AG08395 (cell line): Measurements from ENCODE around the gene SLC9A5.
A peak's percentile ranks its signal among the peaks of the same experiment; 100 is the strongest.

Experiments
- DNase-seq: peaks from one replicate; pipeline ENCODE4 v3.0.0; 2012; ENCODE audit warnings: mixed read lengths, low spot score

The SLC9A5 gene

DNA sequence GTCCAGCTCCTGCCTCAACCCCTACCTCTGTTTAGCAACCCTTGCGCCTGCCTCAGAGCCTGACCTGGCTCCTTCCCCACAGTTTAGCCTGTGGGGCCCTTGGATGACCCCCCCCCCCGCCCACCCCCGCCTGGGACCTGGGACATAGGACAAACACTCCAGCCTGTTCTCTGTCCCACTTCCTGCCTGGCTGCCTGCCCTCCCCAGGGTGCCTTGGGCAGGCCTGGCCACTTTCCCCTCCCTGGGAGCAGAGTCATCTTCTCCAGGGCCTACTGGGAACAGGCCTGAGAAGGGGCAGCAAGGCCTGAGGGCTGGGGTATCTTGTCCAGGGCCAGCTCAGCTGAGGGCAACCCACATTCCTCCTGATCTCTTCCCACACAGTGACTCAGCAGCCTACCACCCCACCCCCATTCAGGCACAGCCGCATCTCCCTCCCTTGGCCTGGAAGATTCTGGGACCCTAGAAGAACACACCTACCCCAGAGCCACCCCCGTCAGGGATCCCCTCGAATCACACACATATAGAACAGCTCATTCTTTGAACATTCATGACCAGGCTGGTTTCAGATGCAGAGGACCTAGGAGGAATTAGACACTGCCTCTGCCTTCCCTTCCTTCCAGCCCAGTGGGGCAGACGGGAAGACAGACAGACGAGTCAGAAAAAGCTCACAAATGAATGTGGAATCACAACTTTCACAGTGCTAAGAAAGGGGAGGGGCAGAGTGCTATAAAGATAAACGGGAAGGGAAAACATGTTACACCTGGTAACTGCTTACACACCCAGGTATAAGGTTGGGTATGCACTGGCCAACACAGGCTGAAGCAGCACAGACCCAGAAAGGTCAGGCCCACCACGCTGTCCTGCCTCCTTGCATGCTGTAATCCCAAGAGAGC, 7.5 kb upstream of the SLC9A5 start:
- DNase-seq = peak; percentile 88

GRCh38 chr16:67242138-67242730, 6.5 kb upstream of the SLC9A5 start:
- no peak for DNase-seq

GRCh38 chr16:67243481-67243880, 5.3 kb upstream of the SLC9A5 start:
- no peak for DNase-seq

DNA sequence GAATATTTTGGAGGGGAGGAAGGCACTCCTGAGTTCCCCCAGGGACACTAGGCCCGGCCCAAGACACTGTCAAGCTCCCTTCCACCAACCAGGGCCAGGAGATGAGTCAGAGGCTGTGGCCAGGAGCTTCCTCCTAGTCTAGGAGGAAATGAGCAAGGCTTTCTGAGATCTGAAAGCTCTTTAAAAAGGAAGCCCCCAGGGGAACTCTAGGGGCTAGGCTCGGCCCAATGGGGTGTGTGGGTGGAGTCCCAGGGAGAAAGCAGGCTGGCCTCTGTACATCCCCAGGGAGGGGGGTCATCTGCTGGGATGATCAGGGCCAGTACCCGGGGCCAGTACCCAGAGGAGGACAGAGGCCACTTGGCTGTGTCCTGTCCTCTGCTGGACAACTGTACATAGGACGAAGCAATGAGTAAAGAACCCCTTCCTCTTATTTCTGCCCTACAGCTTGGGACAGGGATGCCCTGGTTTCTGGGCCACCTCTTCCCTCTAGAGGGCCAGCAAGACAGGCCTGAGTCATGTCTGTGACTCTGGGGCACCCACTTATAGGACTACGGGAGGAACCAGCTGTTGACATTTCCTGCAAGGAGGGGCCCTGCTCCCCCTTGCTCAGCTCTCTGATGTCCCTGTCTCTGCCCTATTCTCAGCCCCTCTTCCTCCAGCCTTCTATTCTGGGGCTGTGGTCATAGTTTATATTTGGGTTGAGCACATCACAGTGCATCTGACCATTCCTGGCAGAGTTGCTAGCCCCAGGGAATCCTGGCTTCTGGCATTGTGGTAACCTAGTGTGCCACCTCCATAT, 4.2 kb upstream of the SLC9A5 start:
- DNase-seq = peak; percentile 91

DNA sequence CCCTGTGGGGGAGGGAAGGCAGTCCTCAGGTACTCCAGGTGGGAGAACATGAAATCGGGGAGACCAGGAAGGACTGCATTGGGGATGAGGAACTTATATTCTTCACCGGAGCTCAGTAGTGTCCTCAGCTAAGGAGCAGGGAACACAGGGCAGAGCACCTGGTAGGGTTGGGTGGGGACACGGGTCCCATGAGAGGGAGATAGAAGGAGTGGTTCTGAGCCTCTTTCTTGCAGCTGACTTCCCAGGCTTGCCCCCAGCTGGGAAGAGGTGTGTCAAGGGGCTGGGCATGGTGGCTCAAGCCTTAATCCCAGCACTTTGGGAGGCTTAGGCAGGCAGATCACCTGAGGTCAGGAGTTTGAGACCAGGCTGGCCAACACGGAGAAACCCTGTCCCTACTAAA, 3.6 kb upstream of the SLC9A5 start:
- DNase-seq = no peak

GRCh38 chr16:67245674-67246080, 3.1 kb upstream of the SLC9A5 start:
- no peak for DNase-seq

DNA sequence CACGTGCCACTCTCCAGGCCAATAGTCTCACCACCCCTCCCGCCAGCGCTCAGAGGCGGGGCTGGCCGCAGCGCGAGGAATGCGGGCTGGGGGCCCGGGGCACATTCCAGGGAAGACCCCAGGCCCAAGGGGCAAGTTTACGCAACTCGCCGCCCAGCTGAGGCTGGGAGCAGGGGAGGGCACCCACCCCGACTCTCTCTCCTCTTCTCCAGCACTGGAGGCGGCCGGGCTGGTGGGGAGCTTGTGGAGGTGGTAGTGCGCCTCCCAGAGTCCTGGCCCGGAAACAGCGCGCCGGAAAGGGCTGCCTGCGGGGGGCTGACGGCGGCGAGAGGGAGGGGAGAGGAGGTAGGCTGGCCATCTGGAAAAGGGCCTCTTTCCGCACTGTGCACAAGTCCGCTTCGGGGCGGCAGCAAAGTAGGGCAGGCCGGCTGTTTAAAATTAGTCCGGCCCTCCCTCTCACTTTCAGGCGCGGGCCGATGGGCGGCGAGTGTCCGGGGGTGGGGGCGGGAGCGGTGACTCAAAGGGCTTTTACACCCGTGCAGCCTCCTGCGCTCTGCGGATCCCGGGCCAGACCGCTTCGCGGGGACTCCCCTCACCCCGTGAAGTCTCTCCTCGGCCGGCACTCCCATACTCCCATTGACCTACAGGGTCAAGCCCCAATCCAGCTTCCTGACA, 2.6 kb upstream of the SLC9A5 start:
- DNase-seq = peak; percentile 53

DNA sequence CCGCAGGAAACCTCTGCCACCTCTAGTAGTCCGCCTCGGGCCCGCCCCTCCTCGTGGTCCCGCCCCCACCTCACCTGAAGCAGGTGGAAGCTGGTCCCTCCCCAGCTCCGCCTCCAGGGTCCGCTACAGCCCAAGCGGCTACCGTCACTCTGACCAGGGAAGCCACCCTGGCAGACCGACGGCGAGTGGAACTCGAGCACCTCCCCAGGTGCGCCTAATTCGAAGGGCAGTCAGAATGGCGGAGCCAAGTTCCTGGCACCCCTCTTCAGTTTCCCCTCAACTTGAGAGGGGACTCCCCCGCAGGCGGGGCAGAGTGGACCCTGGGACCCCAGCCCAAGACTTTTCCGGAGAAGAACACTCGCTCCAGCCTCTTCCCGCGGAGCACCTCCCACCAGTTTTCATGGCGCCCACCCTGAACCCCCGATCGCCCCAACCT, 2.0 kb upstream of the SLC9A5 start:
- DNase-seq = no peak

DNA sequence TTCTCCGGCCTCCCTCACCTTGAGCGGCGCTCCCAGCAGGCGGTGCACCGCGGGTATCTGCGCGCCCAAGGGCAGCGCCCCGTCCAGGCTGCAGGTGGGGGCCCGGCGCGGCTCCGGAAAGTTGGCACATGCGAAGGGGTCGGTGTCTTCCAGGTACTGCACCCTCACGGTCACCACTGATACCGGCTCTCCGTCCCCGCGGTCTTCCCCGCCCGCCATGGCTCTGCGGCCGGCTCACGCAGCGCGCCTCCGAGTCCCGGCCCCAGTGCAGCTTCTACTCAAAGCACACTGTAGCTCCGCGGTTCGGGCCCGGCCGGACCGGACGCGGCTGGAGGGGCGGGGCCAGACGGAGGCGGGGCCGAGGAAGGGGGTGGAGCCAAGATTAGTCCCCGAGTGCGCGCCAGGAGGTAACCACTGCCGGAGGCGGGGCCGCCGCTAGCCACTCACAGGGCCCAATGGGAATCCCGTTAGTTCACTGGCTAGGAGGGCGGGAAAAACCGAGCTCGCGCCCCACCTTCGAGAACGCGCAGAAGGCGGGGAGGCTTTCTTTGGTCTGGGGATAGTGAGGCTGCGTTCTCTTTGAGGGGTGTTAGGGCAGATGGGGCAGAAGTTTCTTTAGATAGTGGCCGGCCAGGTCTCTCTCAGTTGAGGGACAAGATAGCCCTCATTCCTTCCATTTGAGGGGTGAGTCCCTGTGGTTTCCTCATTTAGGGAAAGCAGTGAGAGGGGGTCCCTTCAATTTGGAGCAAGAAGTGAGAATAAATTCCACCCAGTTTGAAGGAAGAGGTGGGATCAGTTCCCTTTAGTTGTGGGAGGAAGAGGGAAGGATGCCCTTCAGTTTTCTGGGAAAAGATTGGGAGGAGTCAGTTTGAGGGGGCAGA, 1.3 kb upstream of the SLC9A5 start, which contains the start of gene FHOD1:
TSS of gene FHOD1 (minus strand) at position 290 of the 881 bp plus-strand sequence. CDS start at position 219, 71 bp downstream.
- peak; percentile 97 for DNase-seq

GRCh38 chr16:67248073-67248400, 742 bp upstream of the SLC9A5 start:
- DNase-seq = no peak

GRCh38 chr16:67249178-67250044, 632 bp downstream of the SLC9A5 start:
- DNase-seq = no peak

DNA sequence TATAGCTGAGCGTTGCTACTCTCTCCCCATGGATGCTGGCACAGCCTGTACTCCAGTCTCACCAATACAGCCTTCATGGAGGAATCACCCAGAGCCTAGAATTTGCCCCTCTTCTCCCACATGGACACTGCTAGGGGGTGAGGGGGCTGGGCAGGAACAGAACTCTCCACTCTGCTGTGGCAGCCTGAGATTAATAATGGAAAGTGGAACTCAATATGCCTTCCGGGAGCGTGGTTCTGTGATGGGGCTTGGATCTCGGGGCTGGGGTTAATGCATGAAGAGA, 1.2 kb downstream of the SLC9A5 start:
- DNase-seq = no peak

GRCh38 chr16:67252609-67253497, 4.1 kb downstream of the SLC9A5 start:
- DNase-seq = no peak

GRCh38 chr16:67254801-67255552, 6.2 kb downstream of the SLC9A5 start:
- DNase-seq = no peak

- no peak for DNase-seq
These were observed 6.9 kb downstream of the SLC9A5 start for GRCh38 chr16:67255553-67256221.

- no peak for DNase-seq
These were observed 8.0 kb downstream of the SLC9A5 start for GRCh38 chr16:67256701-67257230.

GRCh38 chr16:67257486-67258160, 8.8 kb downstream of the SLC9A5 start:
- DNase-seq = peak; percentile 21
